Panc1 (cell line): ENCODE results near the gene TIMM17B. TPM values are rescaled to one million over a fixed set of nuclear protein-coding genes. Genes with fewer than 3 reads are reported as not detected.

Source experiments
- ATAC-seq: fragments of 200-7000 bp; cut with Tn5 transposase; 2 replicates; pipeline ENCODE4 v1.9.1; 2020; ENCODE audit warnings: mild to moderate bottlenecking, moderate library complexity
- BruUV-seq: library from RNA; stranded (reverse); fragments of 400-500 nt; replicated peaks from 2 replicates; lab custom pipeline; 2021; lab: Mats Ljungman, UMichigan
- CTCF ChIA-PET: fragments of 300-600 bp; sonication (Branson Sonifier 250); formaldehyde crosslinking; loops from one replicate; lab custom pipeline; 2022; ENCODE audit warnings: antibody characterized with exemption; lab: Charles Lee
- POLR2A ChIA-PET: fragments of 300-600 bp; sonication (Branson Sonifier 250); formaldehyde crosslinking; loops from one replicate; lab custom pipeline; 2022; ENCODE audit warnings: antibody characterized with exemption; lab: Charles Lee
- DNase-seq: peaks from one replicate; pipeline ENCODE4 v3.0.0-alpha.2; 2010; ENCODE audit warnings: low read depth, low spot score
- H3K27ac ChIP-seq: 2 replicates; pipeline ENCODE4 v1.5.1; 2011; ENCODE audit warnings: mild to moderate bottlenecking, low read length, inconsistent platforms
- H3K27me3 ChIP-seq: fragments of 200-500 bp; sonication (Bioruptor generic); 2 replicates; pipeline ENCODE4 v1.6.0; 2014; ENCODE audit warnings: low read length, inconsistent platforms; ENCODE audit not compliant: control insufficient read depth, insufficient read depth
- H3K36me3 ChIP-seq: fragments of 200-500 bp; sonication (Bioruptor generic); 2 replicates; pipeline ENCODE4 v1.5.1; 2014; ENCODE audit warnings: inconsistent platforms, mild to moderate bottlenecking, low read length, moderate library complexity; ENCODE audit not compliant: control insufficient read depth, insufficient read depth
- H3K4me1 ChIP-seq: 2 replicates; pipeline ENCODE4 v1.5.1; 2011; ENCODE audit warnings: inconsistent platforms, mild to moderate bottlenecking, low read length, moderate library complexity; ENCODE audit not compliant: control insufficient read depth, insufficient read depth
- H3K4me3 ChIP-seq, 2 experiments: 2 replicates each; pipeline ENCODE4 v1.5.1; 2011 to 2012; ENCODE audit warnings: low read depth in 2 of 2, low read length in 2 of 2, mild to moderate bottlenecking in 2 of 2, inconsistent platforms in 1 of 2, moderate library complexity in 1 of 2
- H3K9me3 ChIP-seq: fragments of 200-500 bp; sonication (Bioruptor generic); 2 replicates; pipeline ENCODE4 v1.5.1; 2014; ENCODE audit warnings: low read depth, mild to moderate bottlenecking, inconsistent platforms, low read length, moderate library complexity; ENCODE audit not compliant: control insufficient read depth, insufficient read depth
- CTCF ChIP-seq: fragments of 450-650 bp; IDR thresholded peaks from 2 replicates; pipeline ENCODE4 v1.5.1; 2017; ENCODE audit warnings: mild to moderate bottlenecking
- POLR2AphosphoS5 ChIP-seq: IDR thresholded peaks from 2 replicates; pipeline ENCODE4 v1.6.1; 2012; ENCODE audit warnings: mild to moderate bottlenecking, low read depth, low read length, moderate library complexity
- REST ChIP-seq, 2 experiments: IDR thresholded peaks; 2 replicates each; pipeline ENCODE4 v1.6.1; 2011 to 2012; ENCODE audit warnings: low read depth in 2 of 2, control low read depth in 1 of 2, low read length in 1 of 2, mild to moderate bottlenecking in 1 of 2, moderate library complexity in 1 of 2; ENCODE audit not compliant: insufficient read depth in 1 of 2
- SIN3A ChIP-seq: IDR thresholded peaks from 2 replicates; pipeline ENCODE4 v1.6.1; 2012; ENCODE audit warnings: low read depth, mild to moderate bottlenecking, low read length, moderate library complexity, borderline replicate concordance; ENCODE audit not compliant: insufficient read depth
- TCF7L2 ChIP-seq: IDR thresholded peaks from 2 replicates; pipeline ENCODE4 v1.6.1; 2011; ENCODE audit warnings: mild to moderate bottlenecking, low read depth, low read length, inconsistent platforms
- in situ Hi-C: cut with HindIII; loops from 2 replicates; pipeline ENCODE4 v1.10.0; 2016; ENCODE audit warnings: low sequenced_read_pairs, low pct_unique_long_range_greater_than_20kb
- intact Hi-C: fragments of 100-400 bp; cut with micrococcal nuclease; formaldehyde crosslinking; loops from one replicate; pipeline ENCODE4 v1.10.0; 2022; ENCODE audit not compliant: unreplicated experiment
- total RNA-seq: library from RNA; stranded (reverse); gene quantifications from one replicate; pipeline ENCODE4 v1.2.1, GENCODE V29; 2021; ENCODE audit not compliant: unreplicated experiment

Gene TIMM17B
- total RNA-seq, 1 experiment from 2014 or later, result 92.1 TPM

- in situ Hi-C loops, result no loop called here
- CTCF ChIA-PET, result no interaction called here
- no TSS peak for BruUV-seq
- POLR2A ChIA-PET, result no interaction called here
- Histone ChIP-seq H3K27me3 (no peaks in the 10 kb centered on the region), H3K36me3 (peaks cover 7% of the 10 kb centered on the region), H3K4me1 (peaks cover 8% of the 10 kb centered on the region), H3K9me3 (no peaks in the 10 kb centered on the region), H3K27ac (peak overlapping the region; percentile 72), H3K4me3 (no peak overlapping the region; a peak in 1 of 4 replicates)
- intact Hi-C loops, result no loop called here
- DNase-seq (no peak), ATAC-seq (no peak)
- TF ChIP-seq CTCF (no peak), SIN3A (no peak), POLR2AphosphoS5 (no peak), REST (IDR thresholded peaks at IDR 0.05; ENCODE audit: insufficient read depth in 1 of 2, low read depth in 2 of 2, low read length in 1 of 2) (no peak), TCF7L2 (no peak)
Observed at GRCh38 chrX:48919947-48920717, 22.6 kb upstream of the TIMM17B start.

GRCh38 chrX:48919360-48919841 lies 21.8 kb upstream of the TIMM17B start:
- in situ Hi-C loops (no loop called here), intact Hi-C loops (no loop called here)
- CTCF ChIA-PET, result interaction anchor here (0.6 kb wide), 1 partner anchor 43 kb away, joined by 3 read pairs; no protein-coding TSS in a partner anchor
- peaks cover 8% of the 10 kb centered on the region for H3K4me1 ChIP-seq
- TF ChIP-seq SIN3A (0 out of 2 replicates have a peak, but pooled peaks have one; percentile 17), CTCF (no peak), REST (IDR thresholded peaks at IDR 0.05; ENCODE audit: insufficient read depth in 1 of 2, low read depth in 2 of 2, low read length in 1 of 2) (no peak), POLR2AphosphoS5 (no peak), TCF7L2 (no peak)
- peaks cover 13% of the 10 kb centered on the region for H3K36me3 ChIP-seq
- ATAC-seq, result peak; percentile 38
- H3K27me3 ChIP-seq, result no peaks in the 10 kb centered on the region
- BruUV-seq, result no TSS peak
- no peak for DNase-seq
- POLR2A ChIA-PET, result no interaction called here
- peak overlapping the region; percentile 76 to 88 for H3K4me3 ChIP-seq
- H3K27ac ChIP-seq, result peak overlapping the region; percentile 72
- no peaks in the 10 kb centered on the region for H3K9me3 ChIP-seq
